GM18507 (cell line): ENCODE measurements around the gene PLCG2.
A peak's percentile ranks its signal among the peaks of the same experiment; 100 is the strongest.
"Not testable (repeated sequence)": the region's sequence is repeated elsewhere in the genome, so short reads cannot be mapped to it uniquely, and the experiment has no call there.

ENCODE experiments used
- DNase-seq: peaks from one replicate; pipeline ENCODE4 v3.0.0; 2011; ENCODE audit warnings: low read depth; ENCODE audit not compliant: insufficient read length; ENCODE audit errors: extremely low spot score
- FAIRE-seq: peaks from 2 replicates; lab custom pipeline; 2011; peaks lifted over from hg19 to GRCh38; lab: Jason Lieb, UNC

The PLCG2 gene

GRCh38 chr16:81864646-81865382, 85.7 kb downstream of the PLCG2 start:
- DNase-seq (no peak), FAIRE-seq (no peak)

GRCh38 chr16:81866820-81867440, 87.8 kb downstream of the PLCG2 start:
- DNase-seq = no peak
- peak; percentile 45 for FAIRE-seq

GRCh38 chr16:81868057-81868748, 89.1 kb downstream of the PLCG2 start:
- FAIRE-seq = no peak
- no peak for DNase-seq

- FAIRE-seq = no peak
- no peak for DNase-seq
Observed at GRCh38 chr16:81869326-81869725, 90.2 kb downstream of the PLCG2 start.

GRCh38 chr16:81873206-81873605, 94.1 kb downstream of the PLCG2 start:
- no peak for FAIRE-seq

GRCh38 chr16:81873843-81874752, 95.0 kb downstream of the PLCG2 start:
- peak; percentile 84 for FAIRE-seq

More at GRCh38 chr16:81873206-81873605, 94.1 kb downstream of the PLCG2 start:
- DNase-seq = no peak

GRCh38 chr16:81875461-81875860, 96.4 kb downstream of the PLCG2 start:
- FAIRE-seq (no peak), DNase-seq (no peak)

More at GRCh38 chr16:81873843-81874752, 95.0 kb downstream of the PLCG2 start:
- peak; percentile 51 for DNase-seq

- FAIRE-seq = no peak
Observed at GRCh38 chr16:81876273-81876900, 97.3 kb downstream of the PLCG2 start.

GRCh38 chr16:81877490-81877889, 98.4 kb downstream of the PLCG2 start:
- not testable (repeated sequence) for DNase-seq, FAIRE-seq

More at GRCh38 chr16:81876273-81876900, 97.3 kb downstream of the PLCG2 start:
- DNase-seq = no peak

- FAIRE-seq (no peak), DNase-seq (no peak)
Observed at GRCh38 chr16:81878529-81878928, 99.4 kb downstream of the PLCG2 start.

- FAIRE-seq (no peak), DNase-seq (no peak)
Observed at GRCh38 chr16:81879625-81880024, 100.5 kb downstream of the PLCG2 start.

- DNase-seq = no peak
- no peak for FAIRE-seq
Observed at GRCh38 chr16:81880816-81881215, 101.7 kb downstream of the PLCG2 start.

GRCh38 chr16:81881228-81881627, 102.1 kb downstream of the PLCG2 start:
- DNase-seq (no peak), FAIRE-seq (no peak)

GRCh38 chr16:81882559-81882958, 103.5 kb downstream of the PLCG2 start:
- FAIRE-seq = no peak
- DNase-seq = no peak

- FAIRE-seq = no peak
- no peak for DNase-seq
Observed at GRCh38 chr16:81883235-81883634, 104.1 kb downstream of the PLCG2 start.

GRCh38 chr16:81885976-81886586, 107.0 kb downstream of the PLCG2 start:
- no peak for DNase-seq
- peak; percentile 67 for FAIRE-seq

- DNase-seq = no peak
- FAIRE-seq = no peak
Observed at GRCh38 chr16:81888520-81889394, 109.7 kb downstream of the PLCG2 start.
